Ishikawa (cell line): ENCODE data around the gene PPP1R13B.

Experiments
- CEBPB ChIP-seq: IDR thresholded peaks from 2 replicates; pipeline ENCODE4 v1.6.1; 2012
- CREB1 ChIP-seq: IDR thresholded peaks from 2 replicates; pipeline ENCODE4 v1.6.1; 2012; ENCODE audit warnings: low read depth
- EGR1 ChIP-seq: IDR thresholded peaks from 2 replicates; pipeline ENCODE4 v1.6.1; 2012
- EP300 ChIP-seq: IDR thresholded peaks from 2 replicates; pipeline ENCODE4 v1.6.1; 2012; ENCODE audit warnings: borderline replicate concordance
- FOXM1 ChIP-seq: IDR thresholded peaks from 2 replicates; pipeline ENCODE4 v1.6.1; 2012; ENCODE audit warnings: low read depth, borderline replicate concordance
- NFIC ChIP-seq: IDR thresholded peaks from 2 replicates; pipeline ENCODE4 v1.6.1; 2012
- RAD21 ChIP-seq: IDR thresholded peaks from 2 replicates; pipeline ENCODE4 v1.6.1; 2012; ENCODE audit warnings: low read depth
- TAF1 ChIP-seq: IDR thresholded peaks from 2 replicates; pipeline ENCODE4 v1.6.1; 2012; ENCODE audit warnings: low read depth, mild to moderate bottlenecking
- TCF12 ChIP-seq: IDR thresholded peaks from 2 replicates; pipeline ENCODE4 v1.6.1; 2012; ENCODE audit warnings: low read depth
- TEAD4 ChIP-seq: IDR thresholded peaks from 2 replicates; pipeline ENCODE4 v1.6.1; 2012
- YY1 ChIP-seq: IDR thresholded peaks from 2 replicates; pipeline ENCODE4 v1.6.1; 2012; ENCODE audit warnings: low read depth
- TF ChIP-seq, protein P1 (sequence below): IDR thresholded peaks from 2 replicates; pipeline ENCODE4 v1.6.1; 2012; ENCODE audit warnings: low read depth, mild to moderate bottlenecking
- TF ChIP-seq, protein P2 (sequence below): IDR thresholded peaks from 2 replicates; pipeline ENCODE4 v1.6.1; 2012

DNA sequence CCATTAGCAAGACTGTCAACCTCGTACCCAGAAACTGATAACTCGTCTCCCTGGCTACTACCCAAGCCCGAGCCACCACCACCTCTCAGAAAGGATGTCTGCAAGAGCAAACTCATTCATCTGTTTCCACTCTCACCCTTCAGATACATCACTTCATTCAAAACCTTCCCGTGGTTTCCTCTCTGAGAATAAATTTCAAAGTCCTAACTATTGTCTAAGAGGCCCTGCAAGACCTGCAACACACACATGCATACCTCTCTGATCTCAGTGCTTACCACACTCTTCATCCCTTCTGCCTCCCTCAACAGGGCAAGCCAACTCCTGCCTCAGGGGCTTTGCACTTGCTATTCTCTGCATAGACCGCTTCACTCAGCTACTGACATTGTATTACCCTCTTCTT is 40.6 kb downstream of the PPP1R13B start:
- no peak for TF ChIP-seq NFIC
- no peak for TF ChIP-seq EP300
- TF ChIP-seq TCF12: no peak
- TF ChIP-seq CREB1: no peak
- no peak for TF ChIP-seq YY1
- TF ChIP-seq FOXM1: no peak
- no peak for TF ChIP-seq CEBPB
- no peak for TF ChIP-seq TEAD4
- TF ChIP-seq, protein P1, sequence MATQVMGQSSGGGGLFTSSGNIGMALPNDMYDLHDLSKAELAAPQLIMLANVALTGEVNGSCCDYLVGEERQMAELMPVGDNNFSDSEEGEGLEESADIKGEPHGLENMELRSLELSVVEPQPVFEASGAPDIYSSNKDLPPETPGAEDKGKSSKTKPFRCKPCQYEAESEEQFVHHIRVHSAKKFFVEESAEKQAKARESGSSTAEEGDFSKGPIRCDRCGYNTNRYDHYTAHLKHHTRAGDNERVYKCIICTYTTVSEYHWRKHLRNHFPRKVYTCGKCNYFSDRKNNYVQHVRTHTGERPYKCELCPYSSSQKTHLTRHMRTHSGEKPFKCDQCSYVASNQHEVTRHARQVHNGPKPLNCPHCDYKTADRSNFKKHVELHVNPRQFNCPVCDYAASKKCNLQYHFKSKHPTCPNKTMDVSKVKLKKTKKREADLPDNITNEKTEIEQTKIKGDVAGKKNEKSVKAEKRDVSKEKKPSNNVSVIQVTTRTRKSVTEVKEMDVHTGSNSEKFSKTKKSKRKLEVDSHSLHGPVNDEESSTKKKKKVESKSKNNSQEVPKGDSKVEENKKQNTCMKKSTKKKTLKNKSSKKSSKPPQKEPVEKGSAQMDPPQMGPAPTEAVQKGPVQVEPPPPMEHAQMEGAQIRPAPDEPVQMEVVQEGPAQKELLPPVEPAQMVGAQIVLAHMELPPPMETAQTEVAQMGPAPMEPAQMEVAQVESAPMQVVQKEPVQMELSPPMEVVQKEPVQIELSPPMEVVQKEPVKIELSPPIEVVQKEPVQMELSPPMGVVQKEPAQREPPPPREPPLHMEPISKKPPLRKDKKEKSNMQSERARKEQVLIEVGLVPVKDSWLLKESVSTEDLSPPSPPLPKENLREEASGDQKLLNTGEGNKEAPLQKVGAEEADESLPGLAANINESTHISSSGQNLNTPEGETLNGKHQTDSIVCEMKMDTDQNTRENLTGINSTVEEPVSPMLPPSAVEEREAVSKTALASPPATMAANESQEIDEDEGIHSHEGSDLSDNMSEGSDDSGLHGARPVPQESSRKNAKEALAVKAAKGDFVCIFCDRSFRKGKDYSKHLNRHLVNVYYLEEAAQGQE: no peak
- TF ChIP-seq RAD21: no peak
- TF ChIP-seq, protein P2, sequence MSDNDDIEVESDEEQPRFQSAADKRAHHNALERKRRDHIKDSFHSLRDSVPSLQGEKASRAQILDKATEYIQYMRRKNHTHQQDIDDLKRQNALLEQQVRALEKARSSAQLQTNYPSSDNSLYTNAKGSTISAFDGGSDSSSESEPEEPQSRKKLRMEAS: no peak
- no peak for TF ChIP-seq EGR1
- no peak for TF ChIP-seq TAF1
